Measurements from ENCODE around the gene COP1. TPM values are rescaled to one million over a fixed set of nuclear protein-coding genes. Genes with fewer than 3 reads are reported as not detected.

COP1 gene
- total RNA-seq, 1 experiment from 2014 or later = 33.1 TPM

- intact Hi-C loops (cut with micrococcal nuclease) = no loop called here
- no TSS peak for BruUV-seq (replicated peaks)
- POLR2A ChIA-PET = no interaction called here
Observed at GRCh38 chr1:176136891-176137290, 70.2 kb downstream of the COP1 start.

More at GRCh38 chr1:176136891-176137290, 70.2 kb downstream of the COP1 start:
- RAD21 ChIA-PET (ENCODE audit: low non-redundant PET in 1 of 2, low total read pairs in 2 of 2, uncharacterized antibody in 2 of 2, unreplicated experiment in 2 of 2) = interaction anchor here in 1 of 2 experiments (0.6 kb wide), 1 partner anchor 370 kb away, joined by 4 read pairs; no protein-coding TSS in a partner anchor
- H3K27ac ChIP-seq (ENCODE audit: low read depth, low read length) = no peak overlapping the region
- peaks cover 36% of the 10 kb centered on the region for H3K79me2 ChIP-seq (ENCODE audit: insufficient read depth, low read length)
- no peaks in the 10 kb centered on the region for H3K36me3 ChIP-seq (ENCODE audit: control insufficient read depth in 1 of 2, insufficient read depth in 2 of 2, low read length in 2 of 2)
- no peak overlapping the region for H2AFZ ChIP-seq (ENCODE audit: low read depth, low read length, poor library complexity, severe bottlenecking)
- H3K9me2 ChIP-seq (ENCODE audit: insufficient read depth) = no peaks in the 10 kb centered on the region
- no peak for TF ChIP-seq CEBPB (IDR thresholded peaks at IDR 0.05; ENCODE audit: low read depth)
- no peak for TF ChIP-seq RAD21 (IDR thresholded peaks at IDR 0.05; ENCODE audit: low read depth)
- no peak for TF ChIP-seq EZH2 (IDR thresholded peaks at IDR 0.05)
- TF ChIP-seq SP1 (IDR thresholded peaks at IDR 0.05; ENCODE audit: low read depth) = no peak
- TF ChIP-seq CBX3 (IDR thresholded peaks at IDR 0.05; ENCODE audit: low read depth) = no peak
- TF ChIP-seq REST (IDR thresholded peaks at IDR 0.05; ENCODE audit: low read depth) = no peak
- TF ChIP-seq, protein P1, sequence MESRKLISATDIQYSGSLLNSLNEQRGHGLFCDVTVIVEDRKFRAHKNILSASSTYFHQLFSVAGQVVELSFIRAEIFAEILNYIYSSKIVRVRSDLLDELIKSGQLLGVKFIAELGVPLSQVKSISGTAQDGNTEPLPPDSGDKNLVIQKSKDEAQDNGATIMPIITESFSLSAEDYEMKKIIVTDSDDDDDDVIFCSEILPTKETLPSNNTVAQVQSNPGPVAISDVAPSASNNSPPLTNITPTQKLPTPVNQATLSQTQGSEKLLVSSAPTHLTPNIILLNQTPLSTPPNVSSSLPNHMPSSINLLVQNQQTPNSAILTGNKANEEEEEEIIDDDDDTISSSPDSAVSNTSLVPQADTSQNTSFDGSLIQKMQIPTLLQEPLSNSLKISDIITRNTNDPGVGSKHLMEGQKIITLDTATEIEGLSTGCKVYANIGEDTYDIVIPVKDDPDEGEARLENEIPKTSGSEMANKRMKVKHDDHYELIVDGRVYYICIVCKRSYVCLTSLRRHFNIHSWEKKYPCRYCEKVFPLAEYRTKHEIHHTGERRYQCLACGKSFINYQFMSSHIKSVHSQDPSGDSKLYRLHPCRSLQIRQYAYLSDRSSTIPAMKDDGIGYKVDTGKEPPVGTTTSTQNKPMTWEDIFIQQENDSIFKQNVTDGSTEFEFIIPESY (IDR thresholded peaks at IDR 0.05; ENCODE audit: extremely low read depth, insufficient replicate concordance, low read length) = no peak
- TF ChIP-seq FOSL1 (IDR thresholded peaks at IDR 0.05; ENCODE audit: low read depth) = no peak
- TF ChIP-seq ZFX (IDR thresholded peaks at IDR 0.05) = no peak
- TF ChIP-seq POLR2A (IDR thresholded peaks at IDR 0.05; ENCODE audit: borderline replicate concordance, extremely low read depth, insufficient read depth, insufficient read length) = no peak
- TF ChIP-seq MAX (IDR thresholded peaks at IDR 0.05) = no peak
- TF ChIP-seq TCF7L2 (IDR thresholded peaks at IDR 0.05; ENCODE audit: borderline replicate concordance, extremely low read depth, insufficient read depth, insufficient read length) = no peak
- TF ChIP-seq EZH2phosphoT487 (IDR thresholded peaks at IDR 0.05; ENCODE audit: borderline replicate concordance) = no peak
- TF ChIP-seq POLR2AphosphoS5 (IDR thresholded peaks at IDR 0.05; ENCODE audit: low read depth, low read length) = no peak
- no peak for TF ChIP-seq ELF1 (IDR thresholded peaks at IDR 0.05; ENCODE audit: borderline replicate concordance, low read depth)
- TF ChIP-seq SRF (IDR thresholded peaks at IDR 0.05; ENCODE audit: low read depth) = no peak
- no peak for TF ChIP-seq CTCF (IDR thresholded peaks at IDR 0.05 in 2 of 3, conservative IDR thresholded peaks at IDR 0.05 in 1 of 3; ENCODE audit: borderline replicate concordance in 1 of 3, insufficient read depth in 1 of 3, low read depth in 2 of 3, low read length in 2 of 3)
- CTCF ChIA-PET = no interaction called here
- no peak for DNase-seq (ENCODE audit: low read depth, low spot score)
- H3K9me3 ChIP-seq (ENCODE audit: control insufficient read depth in 1 of 2, insufficient read depth in 1 of 2, low read depth in 1 of 2, low read length in 2 of 2) = no peaks in the 10 kb centered on the region
- no peaks in the 10 kb centered on the region for H3K27me3 ChIP-seq (ENCODE audit: insufficient read depth, low read length)
- no peak overlapping the region for H3K9ac ChIP-seq (ENCODE audit: low read length)
- H3K4me1 ChIP-seq (ENCODE audit: control insufficient read depth in 1 of 2, insufficient read depth in 2 of 2, low read length in 2 of 2) = no peaks in the 10 kb centered on the region
- no peak for ATAC-seq
- H4K20me1 ChIP-seq (ENCODE audit: insufficient read depth) = 0 out of 2 replicates have a peak, but pooled peaks cover 10% of the 10 kb centered on the region
- no peak overlapping the region for H3K4me3 ChIP-seq (replicated peaks in 1 of 2; ENCODE audit: low read depth in 1 of 2, low read length in 2 of 2)
- H3K4me2 ChIP-seq (ENCODE audit: low read length) = no peak overlapping the region

Data from HCT116 (cell line).